Lower leg skin (tissue), 3 donors: ENCODE results near the gene RNF34.

ENCODE experiments used
- CTCF ChIP-seq, 3 donors: fragments of 450-650 bp; IDR thresholded peaks; one replicate each; pipeline ENCODE4 v1.5.1; 2016; ENCODE audit warnings: antibody characterized with exemption in 3 of 3, mild to moderate bottlenecking in 3 of 3, moderate library complexity in 2 of 3
- POLR2A ChIP-seq, 2 donors: fragments of 450-650 bp; IDR thresholded peaks; one replicate each; pipeline ENCODE4 v1.6.1; 2016 to 2017; ENCODE audit warnings: antibody characterized with exemption in 2 of 2, mild to moderate bottlenecking in 1 of 2, moderate library complexity in 1 of 2

DNA sequence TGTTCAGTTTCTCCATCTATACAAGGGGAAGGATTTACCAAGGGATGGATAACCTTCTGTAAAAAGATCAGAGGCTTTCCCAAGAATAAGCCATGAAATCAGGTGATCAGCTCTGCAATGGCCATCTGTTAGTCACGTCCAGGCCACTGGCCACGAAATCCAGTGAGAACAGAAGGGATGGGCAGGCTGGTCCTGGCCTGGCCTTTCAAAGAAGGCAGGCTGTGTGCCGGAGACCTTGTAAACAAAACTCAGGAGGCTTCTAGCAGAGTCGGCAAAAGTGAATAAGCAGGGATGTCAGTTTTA lies 68.5 kb downstream of the RNF34 start:
- TF ChIP-seq POLR2A (IDR thresholded peaks at IDR 0.05) (no peak), CTCF (IDR thresholded peaks at IDR 0.05) (no peak)
